T-helper 1 cell treated with Interleukin-12 subunit alpha and Interleukin-12 subunit beta and Interleukin-4 antibody, amounts not matched to agents 30 ng/mL and 1 ng/mL, for 36 hours (primary cell): ENCODE results near the gene RPRD1B. TPM values are rescaled to one million over a fixed set of nuclear protein-coding genes. Genes with fewer than 3 reads are reported as not detected.

Experiments used
- intact Hi-C: fragments of 100-400 bp; cut with micrococcal nuclease; formaldehyde crosslinking; loops from one replicate; pipeline ENCODE4 v1.15.1; 2024
- total RNA-seq: library from RNA; stranded (reverse); gene quantifications from 2 replicates; pipeline ENCODE4 v1.2.3, GENCODE V29; 2022

Gene RPRD1B
- total RNA-seq, 1 donor from 2014 or later = 51.9 TPM

GRCh38 chr20:38034108-38034649 lies 633 bp downstream of the RPRD1B start:
- intact Hi-C loops = loop anchor here (5.0 to 10.0 kb wide), 2 partner anchors 507 to 839 kb away; partner anchors contain the start of gene BLCAP

- intact Hi-C loops = loop anchor here (5.0 to 10.0 kb wide), 2 partner anchors 508 to 840 kb away; partner anchors contain the start of gene BLCAP
These were observed 1.4 kb downstream of the RPRD1B start for GRCh38 chr20:38034961-38035360.

GRCh38 chr20:38036366-38036765 lies 2.8 kb downstream of the RPRD1B start:
- intact Hi-C loops = loop anchor here (10.0 kb wide), 1 partner anchor 842 kb away; no protein-coding TSS in a partner anchor

GRCh38 chr20:38040276-38040675 lies 6.7 kb downstream of the RPRD1B start:
- intact Hi-C loops = no loop called here

- intact Hi-C loops = no loop called here
These were observed 10.2 kb downstream of the RPRD1B start for GRCh38 chr20:38043512-38044300.

GRCh38 chr20:38044685-38045084 lies 11.1 kb downstream of the RPRD1B start:
- intact Hi-C loops = no loop called here

GRCh38 chr20:38046572-38046971 lies 13.0 kb downstream of the RPRD1B start:
- intact Hi-C loops = no loop called here

GRCh38 chr20:38049800-38050199 lies 16.3 kb downstream of the RPRD1B start:
- intact Hi-C loops = loop anchor here (10.0 kb wide), 1 partner anchor 255 kb away; the partner anchor contains the start of gene BPI

- intact Hi-C loops = loop anchor here (10.0 kb wide), 1 partner anchor 254 kb away; the partner anchor contains the start of gene BPI
These were observed 17.1 kb downstream of the RPRD1B start for GRCh38 chr20:38050686-38051085.

GRCh38 chr20:38052870-38053269 lies 19.3 kb downstream of the RPRD1B start:
- intact Hi-C loops = loop anchor here (10.0 kb wide), 1 partner anchor 252 kb away; the partner anchor contains the start of gene BPI

- intact Hi-C loops = loop anchor here (5.0 to 10.0 kb wide), 2 partner anchors 250 to 492 kb away; partner anchors contain the start of gene BPI
These were observed 21.1 kb downstream of the RPRD1B start for GRCh38 chr20:38054647-38055046.

GRCh38 chr20:38055294-38055693 lies 21.7 kb downstream of the RPRD1B start:
- intact Hi-C loops = loop anchor here (5.0 to 10.0 kb wide), 2 partner anchors 250 to 493 kb away; partner anchors contain the start of gene BPI

- intact Hi-C loops = loop anchor here (2.0 to 10.0 kb wide), 3 partner anchors 249 to 494 kb away; partner anchors contain the start of gene BPI
These were observed 22.3 kb downstream of the RPRD1B start for GRCh38 chr20:38055848-38056247.

GRCh38 chr20:38057351-38057972 lies 23.9 kb downstream of the RPRD1B start:
- intact Hi-C loops = loop anchor here (1.0 to 10.0 kb wide), 7 partner anchors 24 to 495 kb away; partner anchors contain the start of genes BPI, RPRD1B, TGM2 and TTI1

GRCh38 chr20:38059832-38060231 lies 26.3 kb downstream of the RPRD1B start:
- intact Hi-C loops = loop anchor here (5.0 to 10.0 kb wide), 2 partner anchors 245 to 498 kb away; partner anchors contain the start of gene BPI

- intact Hi-C loops = no loop called here
These were observed 27.0 kb downstream of the RPRD1B start for GRCh38 chr20:38060536-38060935.

- intact Hi-C loops = no loop called here
These were observed 27.6 kb downstream of the RPRD1B start for GRCh38 chr20:38061109-38061508.

- intact Hi-C loops = no loop called here
These were observed 29.3 kb downstream of the RPRD1B start for GRCh38 chr20:38062890-38063289.

GRCh38 chr20:38063911-38064530 lies 30.5 kb downstream of the RPRD1B start:
- intact Hi-C loops = no loop called here

GRCh38 chr20:38065764-38066375 lies 32.3 kb downstream of the RPRD1B start:
- intact Hi-C loops = no loop called here
